Mesendoderm (in vitro differentiated cells): ENCODE results near the gene ZNF236.

Experiments used
- DNase-seq: peaks from one replicate; pipeline ENCODE4 v3.0.0; 2013
- H2AK5ac ChIP-seq: 2 replicates; pipeline ENCODE4 v1.6.1; 2013; ENCODE audit warnings: low read length, inconsistent platforms
- H2BK120ac ChIP-seq: 2 replicates; pipeline ENCODE4 v1.6.1; 2013; ENCODE audit warnings: low read depth, mild to moderate bottlenecking, low read length, moderate library complexity, mixed read lengths
- H2BK15ac ChIP-seq: replicated peaks from 2 replicates; pipeline ENCODE4 v1.6.1; 2013; ENCODE audit warnings: low read depth, mild to moderate bottlenecking, moderate library complexity
- H2BK5ac ChIP-seq: 2 replicates; pipeline ENCODE4 v1.6.1; 2013; ENCODE audit warnings: low read length, inconsistent platforms
- H3K18ac ChIP-seq: 2 replicates; pipeline ENCODE4 v1.6.1; 2013; ENCODE audit warnings: mild to moderate bottlenecking, low read length, mixed read lengths
- H3K23ac ChIP-seq: one replicate; pipeline ENCODE4 v1.6.1; 2013; ENCODE audit warnings: low read length
- H3K27ac ChIP-seq: 2 replicates; pipeline ENCODE4 v1.5.1; 2013; ENCODE audit warnings: low read depth, mild to moderate bottlenecking, inconsistent platforms, low read length, moderate library complexity
- H3K27me3 ChIP-seq: 2 replicates; pipeline ENCODE4 v1.6.1; 2013; ENCODE audit warnings: low read length, control low read depth, mild to moderate bottlenecking, inconsistent platforms; ENCODE audit not compliant: insufficient read depth, poor library complexity
- H3K36me3 ChIP-seq: 2 replicates; pipeline ENCODE4 v1.6.1; 2013; ENCODE audit warnings: low read length, inconsistent platforms; ENCODE audit not compliant: control insufficient read depth, insufficient read depth
- H3K4ac ChIP-seq: one replicate; pipeline ENCODE4 v1.6.1; 2013; ENCODE audit warnings: low read depth, mild to moderate bottlenecking, low read length, moderate library complexity
- H3K4me1 ChIP-seq: 2 replicates; pipeline ENCODE4 v1.6.1; 2013; ENCODE audit warnings: low read depth, low read length, inconsistent platforms; ENCODE audit not compliant: control insufficient read depth
- H3K4me2 ChIP-seq: 2 replicates; pipeline ENCODE4 v1.6.1; 2013; ENCODE audit warnings: low read length
- H3K4me3 ChIP-seq: 2 replicates; pipeline ENCODE4 v1.5.1; 2013; ENCODE audit warnings: mild to moderate bottlenecking, low read length
- H3K56ac ChIP-seq: one replicate; pipeline ENCODE4 v1.6.1; 2013; ENCODE audit warnings: low read length
- H3K79me1 ChIP-seq: 2 replicates; pipeline ENCODE4 v1.6.1; 2013; ENCODE audit warnings: low read length, inconsistent platforms
- H3K79me2 ChIP-seq: 2 replicates; pipeline ENCODE4 v1.6.1; 2013; ENCODE audit warnings: mild to moderate bottlenecking, low read length; ENCODE audit not compliant: control insufficient read depth, insufficient read depth
- H3K9ac ChIP-seq: 2 replicates; pipeline ENCODE4 v1.6.1; 2013; ENCODE audit warnings: low read length, inconsistent platforms
- H4K5ac ChIP-seq: one replicate; pipeline ENCODE4 v1.6.1; 2013; ENCODE audit warnings: low read length
- H4K8ac ChIP-seq: one replicate; pipeline ENCODE4 v1.6.1; 2013; ENCODE audit warnings: low read depth, mild to moderate bottlenecking, control low read depth, low read length, moderate library complexity
- WGBS: extraction: QIAGEN DNeasy Blood & Tissue Kit; methylation state at CpG from one replicate; pipeline ENCODE4 v1.1.7; 2013; ENCODE audit warnings: low lambda C conversion rate, missing lambda C conversion rate; ENCODE audit not compliant: insufficient coverage; ENCODE audit errors: extremely low coverage; 5-methylcytosine and 5-hydroxymethylcytosine counted together

ZNF236 gene

GRCh38 chr18:76821875-76822505 lies 367 bp upstream of the ZNF236 start:
- peaks cover 2% of the 10 kb centered on the region for H3K4me1 ChIP-seq
- no CpG with 5 or more reads among the region's 88 CpGs for WGBS
- H2BK15ac ChIP-seq: no peak overlapping the region
- H3K79me1 ChIP-seq: peaks cover 15% of the 10 kb centered on the region
- H3K23ac ChIP-seq: peak overlapping the region; percentile 98
- H3K4me2 ChIP-seq: peak overlapping the region; percentile 59
- peak overlapping the region; percentile 99 for H3K56ac ChIP-seq
- H2BK5ac ChIP-seq: peak overlapping the region; percentile 7
- DNase-seq: peak; percentile 48
- H2BK120ac ChIP-seq: peak overlapping the region; percentile 39
- H3K36me3 ChIP-seq: no peaks in the 10 kb centered on the region
- H4K5ac ChIP-seq: no peak overlapping the region
- peak overlapping the region; percentile 99 for H3K9ac ChIP-seq
- H3K27me3 ChIP-seq: no peaks in the 10 kb centered on the region
- peak overlapping the region; percentile 97 for H3K4me3 ChIP-seq
- no peak overlapping the region for H2AK5ac ChIP-seq
- H3K79me2 ChIP-seq: peaks cover 21% of the 10 kb centered on the region
- peak overlapping the region; percentile 95 for H3K27ac ChIP-seq
- H3K18ac ChIP-seq: peak overlapping the region; percentile 99
- peak overlapping the region; percentile 98 for H3K4ac ChIP-seq
- peak overlapping the region; percentile 100 for H4K8ac ChIP-seq

GRCh38 chr18:76823161-76823538 lies 793 bp downstream of the ZNF236 start:
- Histone ChIP-seq H2BK120ac (peak overlapping the region; percentile 85), H2BK15ac (no peak overlapping the region), H3K9ac (peak overlapping the region; percentile 95), H4K8ac (peak overlapping the region; percentile 100), H2BK5ac (peak overlapping the region; percentile 45), H3K4me3 (peak overlapping the region; percentile 30), H3K56ac (peak overlapping the region; percentile 95), H3K79me1 (peaks cover 15% of the 10 kb centered on the region), H3K4me2 (peak overlapping the region; percentile 81), H3K23ac (peak overlapping the region; percentile 1), H3K27me3 (no peaks in the 10 kb centered on the region), H3K79me2 (peaks cover 21% of the 10 kb centered on the region), H3K18ac (peak overlapping the region; percentile 99), H3K27ac (peak overlapping the region; percentile 85), H2AK5ac (no peak overlapping the region), H3K4ac (peak overlapping the region; percentile 81), H3K4me1 (peaks cover 2% of the 10 kb centered on the region), H4K5ac (no peak overlapping the region), H3K36me3 (no peaks in the 10 kb centered on the region)
- WGBS: no CpG with 5 or more reads among the region's 26 CpGs
- peak; percentile 36 for DNase-seq

GRCh38 chr18:76823587-76824011 lies 1.2 kb downstream of the ZNF236 start:
- H4K5ac ChIP-seq: no peak overlapping the region
- no peak overlapping the region for H2AK5ac ChIP-seq
- H3K9ac ChIP-seq: peak overlapping the region; percentile 95
- WGBS: no CpG with 5 or more reads among the region's 28 CpGs
- H3K4me1 ChIP-seq: peaks cover 2% of the 10 kb centered on the region
- H2BK15ac ChIP-seq: no peak overlapping the region
- H4K8ac ChIP-seq: no peak overlapping the region
- peak; percentile 72 for DNase-seq
- no peak overlapping the region for H2BK5ac ChIP-seq
- H2BK120ac ChIP-seq: no peak overlapping the region
- H3K4me2 ChIP-seq: peak overlapping the region; percentile 81
- peak overlapping the region; percentile 30 for H3K4me3 ChIP-seq
- peak overlapping the region; percentile 95 for H3K56ac ChIP-seq
- no peaks in the 10 kb centered on the region for H3K36me3 ChIP-seq
- H3K18ac ChIP-seq: peak overlapping the region; percentile 1
- H3K27ac ChIP-seq: no peak overlapping the region
- H3K23ac ChIP-seq: peak overlapping the region; percentile 1
- no peaks in the 10 kb centered on the region for H3K27me3 ChIP-seq
- peaks cover 21% of the 10 kb centered on the region for H3K79me2 ChIP-seq
- peaks cover 15% of the 10 kb centered on the region for H3K79me1 ChIP-seq
- peak overlapping the region; percentile 50 for H3K4ac ChIP-seq

DNA sequence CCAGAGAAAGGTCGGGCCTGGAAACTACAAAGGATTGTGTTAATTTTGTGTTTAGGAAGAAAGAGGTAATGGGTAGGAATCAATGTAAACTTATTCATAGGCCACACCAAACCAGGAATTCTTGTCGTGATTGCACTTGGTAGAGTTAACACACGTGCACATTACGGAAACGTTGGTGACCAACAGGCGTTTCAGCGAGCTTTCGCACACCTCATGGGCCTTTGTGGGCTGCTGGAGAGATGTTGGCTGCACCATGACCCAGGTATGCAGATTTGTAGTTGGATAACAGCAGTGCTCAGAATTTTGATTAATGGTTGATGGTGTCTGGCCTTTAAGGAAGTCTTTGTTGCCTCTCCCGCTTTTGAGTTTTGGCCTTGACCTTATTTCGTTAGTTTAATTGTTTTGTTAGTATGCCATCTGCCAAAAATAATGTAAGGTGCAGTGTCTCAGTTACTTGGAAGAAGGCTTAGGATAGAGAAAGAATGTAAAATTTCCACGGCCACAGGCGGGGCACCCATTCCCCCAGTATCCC lies 1.9 kb downstream of the ZNF236 start:
- Histone ChIP-seq H2BK5ac (no peak overlapping the region), H3K4me2 (no peak overlapping the region), H3K4me3 (no peak overlapping the region), H2BK120ac (no peak overlapping the region), H2BK15ac (no peak overlapping the region), H3K4ac (no peak overlapping the region), H4K5ac (no peak overlapping the region), H3K18ac (no peak overlapping the region), H3K79me1 (peaks cover 15% of the 10 kb centered on the region), H3K56ac (peak overlapping the region; percentile 95), H3K27ac (no peak overlapping the region), H3K9ac (peak overlapping the region; percentile 95), H3K23ac (no peak overlapping the region), H3K4me1 (peaks cover 2% of the 10 kb centered on the region), H3K79me2 (peaks cover 21% of the 10 kb centered on the region), H3K27me3 (no peaks in the 10 kb centered on the region), H3K36me3 (no peaks in the 10 kb centered on the region), H2AK5ac (no peak overlapping the region), H4K8ac (no peak overlapping the region)
- WGBS: no CpG with 5 or more reads among the region's 12 CpGs
- DNase-seq: no peak

DNA sequence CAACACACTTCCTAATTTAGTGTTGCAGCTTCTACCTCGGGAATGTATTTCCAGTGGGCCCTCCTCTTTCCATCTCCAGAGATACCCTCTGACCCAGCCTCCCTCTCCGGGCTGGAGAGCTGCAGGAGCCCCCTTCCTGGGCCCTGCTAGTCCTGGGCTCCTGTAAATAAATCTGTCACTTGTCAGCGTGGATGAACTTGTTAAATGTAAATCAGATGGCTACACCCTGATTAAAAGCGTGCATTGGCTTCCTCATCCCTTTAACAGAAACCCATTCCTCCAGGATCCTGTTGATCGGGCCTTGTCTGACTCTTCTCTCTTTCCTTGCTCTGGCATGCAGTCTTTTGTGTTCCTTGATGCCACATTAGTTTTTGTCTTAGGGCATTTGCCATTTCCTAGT lies 2.4 kb downstream of the ZNF236 start:
- no peak overlapping the region for H2BK5ac ChIP-seq
- H3K56ac ChIP-seq: peak overlapping the region; percentile 20
- no CpG with 5 or more reads among the region's 5 CpGs for WGBS
- no peak overlapping the region for H3K9ac ChIP-seq
- no peak overlapping the region for H3K27ac ChIP-seq
- H3K36me3 ChIP-seq: no peaks in the 10 kb centered on the region
- H3K79me1 ChIP-seq: peaks cover 14% of the 10 kb centered on the region
- no peak overlapping the region for H3K4me3 ChIP-seq
- H3K4ac ChIP-seq: no peak overlapping the region
- H3K23ac ChIP-seq: no peak overlapping the region
- no peak for DNase-seq
- no peaks in the 10 kb centered on the region for H3K27me3 ChIP-seq
- H3K18ac ChIP-seq: no peak overlapping the region
- H2BK15ac ChIP-seq: no peak overlapping the region
- no peak overlapping the region for H3K4me2 ChIP-seq
- no peak overlapping the region for H2BK120ac ChIP-seq
- peaks cover 2% of the 10 kb centered on the region for H3K4me1 ChIP-seq
- no peak overlapping the region for H4K5ac ChIP-seq
- no peak overlapping the region for H2AK5ac ChIP-seq
- peaks cover 21% of the 10 kb centered on the region for H3K79me2 ChIP-seq
- H4K8ac ChIP-seq: no peak overlapping the region
